ENCODE results near the gene SCAP.

SCAP gene

GRCh38 chr3:47412842-47413520 lies 62.8 kb downstream of the SCAP start:
- no peak for DNase-seq

GRCh38 chr3:47412453-47412756 lies 63.3 kb downstream of the SCAP start:
- no peak for DNase-seq

GRCh38 chr3:47411696-47412452 lies 63.9 kb downstream of the SCAP start:
- DNase-seq = no peak

- no peak for DNase-seq
Measured at GRCh38 chr3:47410801-47411646, 64.7 kb downstream of the SCAP start.

- no peak for DNase-seq
Measured at GRCh38 chr3:47410417-47410720, 65.4 kb downstream of the SCAP start.

GRCh38 chr3:47409688-47410416 lies 65.9 kb downstream of the SCAP start:
- no peak for DNase-seq

GRCh38 chr3:47409284-47409683 lies 66.5 kb downstream of the SCAP start:
- DNase-seq = no peak

GRCh38 chr3:47408839-47409229 lies 66.9 kb downstream of the SCAP start:
- DNase-seq = no peak

DNA sequence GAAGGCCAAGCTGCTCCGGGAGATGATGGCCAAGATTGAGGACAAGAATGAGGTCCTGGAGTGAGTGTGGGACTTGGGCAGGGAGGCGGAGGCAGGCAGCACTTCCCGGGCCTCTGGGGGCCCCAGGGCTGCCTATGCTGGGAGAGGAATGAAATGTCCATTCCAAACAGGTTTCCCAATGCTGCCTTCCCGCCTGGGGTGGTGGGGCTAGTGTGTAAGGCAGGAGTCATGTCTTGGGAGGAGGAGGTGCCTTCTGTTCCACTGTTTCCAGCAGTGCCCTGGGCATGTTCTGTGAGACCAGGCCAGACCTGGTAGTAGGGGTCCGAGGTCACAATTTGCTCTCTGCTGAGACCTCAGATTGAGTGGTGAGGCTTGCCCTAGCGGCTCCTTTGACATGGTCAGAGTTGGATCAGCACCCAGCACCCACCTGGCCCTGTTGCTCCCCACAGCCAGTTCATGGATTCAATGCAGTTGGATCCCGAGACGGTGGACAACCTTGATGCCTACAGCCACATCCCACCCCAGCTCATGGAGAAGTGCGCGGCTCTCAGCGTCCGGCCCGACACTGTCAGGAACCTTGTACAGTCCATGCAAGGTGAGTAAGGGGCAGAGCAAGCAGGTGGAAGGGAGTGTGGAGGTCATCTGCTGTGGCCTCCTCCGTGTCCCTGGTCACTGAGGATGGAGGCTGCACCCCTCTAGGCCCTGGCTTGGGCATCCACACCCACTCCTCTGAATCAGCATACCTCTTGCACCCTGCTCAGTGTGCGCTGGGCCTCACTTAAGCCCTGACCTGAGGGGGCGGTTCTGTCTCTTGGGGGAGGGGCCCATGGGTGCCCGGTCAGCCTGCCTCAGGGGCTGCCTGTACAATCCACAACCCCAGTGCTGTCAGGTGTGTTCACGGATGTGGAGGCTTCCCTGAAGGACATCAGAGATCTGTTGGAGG lies 67.6 kb downstream of the SCAP start:
- DNase-seq = no peak

DNA sequence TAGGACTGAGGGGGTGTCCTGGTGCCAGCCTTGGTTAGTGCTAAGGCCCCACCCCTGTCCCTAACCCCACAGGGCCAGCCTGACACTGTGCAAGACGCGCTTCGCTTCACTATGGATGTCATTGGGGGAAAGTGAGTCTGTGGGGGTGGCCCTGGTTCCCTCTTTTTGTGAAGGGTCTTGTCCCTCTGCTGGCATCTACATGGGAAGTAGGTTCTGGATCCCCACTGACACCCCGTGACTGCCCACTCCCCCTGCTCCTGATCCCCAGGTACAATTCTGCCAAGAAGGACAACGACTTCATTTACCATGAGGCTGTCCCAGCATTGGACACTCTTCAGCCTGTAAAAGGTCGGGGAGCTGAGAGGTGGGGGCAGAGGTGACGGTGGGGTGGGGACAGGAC lies 68.5 kb downstream of the SCAP start:
- no peak for DNase-seq

GRCh38 chr3:47406762-47407149 lies 69.0 kb downstream of the SCAP start:
- no peak for DNase-seq

GRCh38 chr3:47405820-47406761 lies 69.7 kb downstream of the SCAP start:
- DNase-seq = no peak

DNA sequence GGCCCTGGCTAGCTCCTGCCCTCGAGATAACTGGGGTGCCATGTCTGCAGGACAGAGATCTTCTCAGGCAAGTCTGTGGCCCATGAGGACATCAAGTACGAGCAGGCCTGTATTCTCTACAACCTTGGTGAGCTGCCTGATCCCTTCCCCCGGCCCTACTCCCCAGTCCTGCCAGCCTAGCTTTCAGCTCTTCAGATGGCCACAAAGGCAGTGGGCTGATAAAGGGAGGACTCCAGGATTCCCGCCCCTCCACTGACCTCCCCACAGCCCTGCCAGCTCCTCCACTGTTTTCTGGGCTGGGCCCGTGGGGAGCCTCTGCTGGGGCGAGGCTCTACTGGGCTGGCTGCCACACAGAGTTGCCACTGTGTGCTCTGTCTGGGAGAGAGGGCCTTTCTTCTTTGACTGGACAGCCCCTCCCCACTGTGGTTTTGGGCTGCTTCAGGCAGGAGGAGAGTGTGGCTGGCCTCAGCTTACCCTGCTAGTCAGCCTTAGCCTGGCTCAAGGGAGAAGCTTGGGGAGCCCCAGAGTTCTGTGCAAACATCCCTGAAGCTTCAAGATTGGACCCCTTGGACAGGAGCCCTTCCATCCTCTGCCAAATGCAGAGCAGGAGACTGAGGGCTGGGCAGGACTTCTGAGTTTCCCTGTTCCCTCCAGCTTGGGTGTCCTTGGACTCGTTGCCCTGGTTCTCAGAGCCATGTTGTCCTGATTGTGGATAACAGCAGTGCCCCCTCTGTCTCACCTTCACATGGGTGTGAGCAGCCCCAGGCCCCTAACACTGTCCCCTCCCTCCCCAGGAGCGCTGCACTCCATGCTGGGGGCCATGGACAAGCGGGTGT lies 70.6 kb downstream of the SCAP start:
- DNase-seq = no peak

DNA sequence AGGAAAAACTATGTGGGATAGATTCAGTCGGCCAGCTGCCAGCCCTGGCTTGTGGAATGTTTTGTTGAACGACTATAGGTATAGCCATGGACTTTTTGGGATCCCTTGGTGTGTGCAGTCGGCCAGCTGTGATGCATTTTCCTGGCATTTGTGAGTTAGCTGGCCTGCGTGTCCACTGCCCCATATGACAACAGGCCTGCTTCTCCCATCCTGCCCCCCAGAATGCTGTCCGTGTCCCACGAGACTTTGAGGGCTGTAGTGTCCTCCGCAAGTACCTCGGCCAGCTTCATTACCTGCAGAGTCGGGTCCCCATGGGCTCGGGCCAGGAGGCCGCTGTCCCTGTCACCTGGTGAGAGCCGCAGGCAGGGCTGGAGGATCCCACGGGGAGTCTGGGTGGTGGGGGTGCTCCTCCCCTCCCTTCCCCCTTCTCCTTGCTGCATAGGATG lies 71.3 kb downstream of the SCAP start:
- DNase-seq = no peak

GRCh38 chr3:47399531-47400270 lies 76.0 kb downstream of the SCAP start:
- no peak for DNase-seq

GRCh38 chr3:47399016-47399415 lies 76.7 kb downstream of the SCAP start:
- DNase-seq = no peak

DNA sequence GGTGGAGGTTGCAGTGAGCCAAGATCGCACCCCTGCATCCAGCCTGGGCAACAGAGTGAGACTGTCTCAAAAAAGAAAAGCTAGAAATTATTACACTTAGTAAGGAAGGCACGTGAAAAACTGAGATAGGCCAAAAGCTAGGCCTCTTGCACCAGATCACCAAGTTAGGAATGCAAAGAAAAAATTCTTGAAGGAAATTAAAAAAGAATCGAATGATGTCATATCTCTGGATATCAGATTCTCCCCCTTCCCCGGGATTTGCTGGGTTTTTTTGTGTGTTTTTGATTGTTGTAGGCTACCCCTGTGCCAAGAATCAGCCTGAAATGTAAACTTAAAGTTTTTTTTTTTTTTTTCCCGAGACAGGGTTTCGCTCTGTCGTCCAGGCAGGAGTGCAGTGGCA lies 77.5 kb downstream of the SCAP start:
- no peak for DNase-seq

DNA sequence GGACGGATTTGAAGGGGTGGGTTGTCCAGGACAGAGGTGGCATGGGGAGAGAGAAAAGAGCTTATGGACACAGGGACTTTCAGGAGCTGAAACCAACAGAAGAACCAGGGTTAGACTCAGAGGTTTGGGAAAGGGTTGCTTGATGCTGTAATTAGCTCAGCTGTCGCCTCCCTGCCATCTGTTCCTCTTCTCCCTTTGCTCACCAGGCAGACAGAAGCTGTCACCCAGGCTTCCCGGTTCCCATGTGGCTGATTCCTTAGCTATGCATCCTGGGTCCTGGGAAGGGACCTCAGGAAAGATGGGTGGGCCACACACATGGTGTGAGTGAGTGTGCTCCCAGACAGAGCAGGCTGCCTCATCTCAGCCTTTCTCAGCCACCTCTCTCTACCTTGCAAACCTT lies 80.9 kb downstream of the SCAP start:
- no peak for DNase-seq

- no peak for DNase-seq
Measured at GRCh38 chr3:47394140-47394870, 81.4 kb downstream of the SCAP start.
